GM19240 (cell line): Measurements from ENCODE around the gene CFAP299.
"Not testable (repeated sequence)": the region's sequence is repeated elsewhere in the genome, so short reads cannot be mapped to it uniquely, and the experiment has no call there.

ENCODE experiments used
- DNase-seq: peaks from one replicate; pipeline ENCODE4 v3.0.0; 2011; ENCODE audit warnings: low spot score; ENCODE audit not compliant: insufficient read length

Gene CFAP299

GRCh38 chr4:80608281-80608980 is 272.9 kb downstream of the CFAP299 start:
- DNase-seq, result no peak

GRCh38 chr4:80610199-80610598 is 274.7 kb downstream of the CFAP299 start:
- DNase-seq, result no peak

- no peak for DNase-seq
These were observed 275.5 kb downstream of the CFAP299 start for GRCh38 chr4:80610845-80611677.

GRCh38 chr4:80611678-80611979 is 276.1 kb downstream of the CFAP299 start:
- DNase-seq, result no peak

GRCh38 chr4:80613470-80613869 is 277.9 kb downstream of the CFAP299 start:
- no peak for DNase-seq

- DNase-seq, result no peak
These were observed 278.8 kb downstream of the CFAP299 start for GRCh38 chr4:80614319-80614718.

GRCh38 chr4:80615099-80615498 is 279.6 kb downstream of the CFAP299 start:
- no peak for DNase-seq

- no peak for DNase-seq
These were observed 283.6 kb downstream of the CFAP299 start for GRCh38 chr4:80619070-80619674.

- DNase-seq, result no peak
These were observed 296.3 kb downstream of the CFAP299 start for GRCh38 chr4:80631861-80632260.

- DNase-seq, result no peak
These were observed 301.7 kb downstream of the CFAP299 start for GRCh38 chr4:80637190-80637589.

- no peak for DNase-seq
These were observed 310.5 kb downstream of the CFAP299 start for GRCh38 chr4:80646061-80646460.

- DNase-seq, result no peak
These were observed 320.1 kb downstream of the CFAP299 start for GRCh38 chr4:80655662-80656061.

- DNase-seq, result not testable (repeated sequence)
These were observed 334.6 kb downstream of the CFAP299 start for GRCh38 chr4:80670118-80670517.

GRCh38 chr4:80678413-80678812 is 342.9 kb downstream of the CFAP299 start:
- DNase-seq, result no peak

GRCh38 chr4:80680934-80681333 is 345.4 kb downstream of the CFAP299 start:
- no peak for DNase-seq

GRCh38 chr4:80685214-80685613 is 349.7 kb downstream of the CFAP299 start:
- no peak for DNase-seq

- DNase-seq, result not testable (repeated sequence)
These were observed 352.2 kb downstream of the CFAP299 start for GRCh38 chr4:80687736-80688135.

- DNase-seq, result no peak
These were observed 358.6 kb downstream of the CFAP299 start for GRCh38 chr4:80694171-80694570.

- no peak for DNase-seq
These were observed 369.8 kb downstream of the CFAP299 start for GRCh38 chr4:80705311-80705710.

GRCh38 chr4:80709082-80709869 is 373.7 kb downstream of the CFAP299 start:
- no peak for DNase-seq

GRCh38 chr4:80710748-80711451 is 375.4 kb downstream of the CFAP299 start:
- DNase-seq, result no peak
